Spleen (tissue), 11 donors: ENCODE measurements around the gene ABCA7. TPM values are rescaled to one million over a fixed set of nuclear protein-coding genes. Genes with fewer than 3 reads are reported as not detected.

Experiments
- DNase-seq: peaks from one replicate; pipeline ENCODE4 v3.0.0-alpha.2; 2020
- H3K27ac ChIP-seq, 8 donors: fragments of 200-600 bp; sonication (generic) in 7 of 8; 1 replicate in 4 of 8; 2 replicates in 4 of 8; pipeline versions ENCODE4 v1.5.0 to v1.8.0; 2016 to 2021; ENCODE audit warnings: inconsistent platforms in 4 of 8, mild to moderate bottlenecking in 4 of 8, moderate library complexity in 1 of 8
- H3K27me3 ChIP-seq, 7 donors: fragments of 200-600 bp; sonication (generic) in 6 of 7; replicated peaks in 1 of 7; 1 replicate in 4 of 7; 2 replicates in 3 of 7; pipeline versions ENCODE4 v1.5.0 to v1.8.0; 2016 to 2021; ENCODE audit warnings: inconsistent platforms in 3 of 7, mild to moderate bottlenecking in 1 of 7
- H3K36me3 ChIP-seq, 6 donors: fragments of 200-600 bp; sonication (generic) in 5 of 6; 1 replicate in 4 of 6; 2 replicates in 2 of 6; pipeline versions ENCODE4 v1.5.0 to v1.8.0; 2016 to 2021; ENCODE audit warnings: inconsistent platforms in 2 of 6
- H3K4me1 ChIP-seq, 6 donors: fragments of 200-600 bp; sonication (generic) in 5 of 6; 1 replicate in 3 of 6; 2 replicates in 3 of 6; pipeline versions ENCODE4 v1.5.0 to v1.8.0; 2016 to 2021; ENCODE audit warnings: inconsistent platforms in 3 of 6
- H3K4me3 ChIP-seq, 8 donors: fragments of 200-600 bp; sonication (generic) in 7 of 8; 1 replicate in 4 of 8; 2 replicates in 4 of 8; pipeline versions ENCODE4 v1.5.0 to v1.8.0; 2016 to 2021; ENCODE audit warnings: inconsistent platforms in 4 of 8, mild to moderate bottlenecking in 4 of 8, moderate library complexity in 2 of 8
- H3K9me3 ChIP-seq, 8 donors: fragments of 200-600 bp; sonication (generic) in 7 of 8; 1 replicate in 4 of 8; 2 replicates in 4 of 8; pipeline versions ENCODE4 v1.5.0 to v1.8.0; 2016 to 2021; ENCODE audit warnings: inconsistent platforms in 4 of 8
- CTCF ChIP-seq, 11 experiments: fragments of 200-600 bp in 7 of 11; fragments of 450-650 bp in 4 of 11; sonication (generic) in 4 of 11; IDR thresholded peaks in 8 of 11; conservative IDR thresholded peaks in 3 of 11; 1 replicate in 7 of 11; 2 replicates in 4 of 11; pipeline versions ENCODE4 v1.4.0 to v1.8.0; 2016 to 2021; ENCODE audit warnings: antibody characterized with exemption in 11 of 11, inconsistent platforms in 4 of 11, mild to moderate bottlenecking in 1 of 11
- POLR2A ChIP-seq, 3 donors: fragments of 450-650 bp; IDR thresholded peaks; one replicate each; pipeline ENCODE4 v1.5.1; 2017; ENCODE audit warnings: antibody characterized with exemption in 3 of 3, mild to moderate bottlenecking in 1 of 3
- POLR2AphosphoS5 ChIP-seq, 3 donors: sonication (generic); formaldehyde crosslinking; IDR thresholded peaks; one replicate each; pipeline ENCODE4 v1.5.1; 2017; ENCODE audit warnings: antibody characterized with exemption in 3 of 3
- WGBS, 5 donors: extraction: QIAGEN DNeasy Blood & Tissue Kit in 3 of 5; methylation state at CpG; one replicate each; pipeline versions ENCODE4 v1.1.5 to v1.1.7; 2013 to 2018; 5-methylcytosine and 5-hydroxymethylcytosine counted together
- intact Hi-C: fragments of 100-400 bp; cut with DNase I; formaldehyde crosslinking; loops from one replicate; pipeline ENCODE4 v1.15.0; 2023; ENCODE audit warnings: low total_unique reads
- polyA plus RNA-seq, 3 donors: library from polyadenylated mRNA; stranded (reverse); fragments of 200-250 nt; gene quantifications; one replicate each; pipeline ENCODE4 v1.2.1, GENCODE V29; 2013
- total RNA-seq, 7 donors: library from RNA; depleted of rRNA in 3 of 7; stranded (reverse); fragments of >200 nt in 3 of 7; fragmentation: NEBNext Ultra II Directional in 4 of 7; extraction: Animal tissue kit (Norgen Biotek cat#: 25700) in 4 of 7; gene quantifications; one replicate each; pipeline versions ENCODE4 v1.1.0 to v1.2.1, GENCODE V29; 2016 to 2021
- donor health status: healthy with polysubstance abuse.
- donor health status: DM: no; HTN: no; CAD: no; lungs with moderate emphysema.
- donor health status: DM: no; HTN: no; CAD: no.
- donor health status: Bipolar disorder and iron deficiency.
- donor health status: healthy.
- donor health status: DM: no; HTN: no; CAD: no.
- donor health status: DM: yes; HTN: yes; CAD: no.

Gene ABCA7
- total and polyA plus RNA-seq, 10 donors: 64.6 to 197 (median 102) TPM

- 33 to 56% (median 39%) methylated on average over 55 to 69 of the region's 69 CpGs for WGBS, 5 donors
- peak overlapping the region; percentile 92 to 100 (median 96) for H3K27ac ChIP-seq
- H3K27me3 ChIP-seq: no peaks in the 10 kb centered on the region
- no peaks in the 10 kb centered on the region for H3K9me3 ChIP-seq
- H3K4me1 ChIP-seq: peaks cover 29 to 75% (median 65%) of the 10 kb centered on the region in 6 donors
- DNase-seq: peak; percentile 88
- TF ChIP-seq CTCF (IDR thresholded peaks at IDR 0.05 in 8 of 11, conservative IDR thresholded peaks at IDR 0.05 in 3 of 11) (no peak), POLR2A (IDR thresholded peaks at IDR 0.05) (no peak), POLR2AphosphoS5 (IDR thresholded peaks at IDR 0.05) (peak; percentile 69 to 89 (median 72))
- intact Hi-C loops: no loop called here
- peaks cover 3 to 50% (median 42%) of the 10 kb centered on the region in 6 donors for H3K36me3 ChIP-seq
- H3K4me3 ChIP-seq: peak overlapping the region; percentile 67 to 88 (median 82)
Measured at GRCh38 chr19:1105008-1105872, 65.3 kb downstream of the ABCA7 start.

DNA sequence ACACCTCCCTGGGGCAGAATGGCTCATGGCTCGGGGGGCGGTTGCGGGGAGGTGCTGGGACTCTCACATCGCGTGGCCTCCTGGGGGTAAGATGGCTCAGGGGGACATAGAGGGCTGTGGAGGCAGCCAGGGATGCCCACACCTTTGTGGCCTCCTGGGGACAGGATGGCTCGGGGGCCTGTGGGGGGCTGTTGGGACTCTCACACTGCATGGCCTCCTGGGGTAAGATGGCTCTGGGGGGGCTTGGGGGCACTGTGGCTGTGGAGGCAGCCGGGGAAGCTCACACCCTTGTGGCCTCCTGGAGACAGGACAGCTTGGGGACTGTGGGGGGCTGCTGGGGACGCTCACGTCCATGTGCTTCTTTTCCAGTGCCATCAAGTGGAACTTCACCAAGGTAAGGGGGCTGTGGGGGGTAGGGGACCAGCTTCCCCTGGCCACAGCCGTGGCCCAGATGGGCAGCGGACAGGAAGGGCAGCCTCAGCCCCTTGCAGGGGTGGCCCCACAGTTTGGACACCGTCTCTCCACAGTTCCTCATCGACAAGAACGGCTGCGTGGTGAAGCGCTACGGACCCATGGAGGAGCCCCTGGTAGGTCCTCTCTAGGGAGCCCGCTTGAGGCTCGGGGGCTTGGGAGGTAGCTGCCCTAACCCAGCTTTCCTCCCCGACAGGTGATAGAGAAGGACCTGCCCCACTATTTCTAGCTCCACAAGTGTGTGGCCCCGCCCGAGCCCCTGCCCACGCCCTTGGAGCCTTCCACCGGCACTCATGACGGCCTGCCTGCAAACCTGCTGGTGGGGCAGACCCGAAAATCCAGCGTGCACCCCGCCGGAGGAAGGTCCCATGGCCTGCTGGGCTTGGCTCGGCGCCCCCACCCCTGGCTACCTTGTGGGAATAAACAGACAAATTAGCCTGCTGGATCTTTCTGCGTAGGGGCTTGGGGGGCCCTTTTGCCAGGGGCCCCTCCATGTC is 66.2 kb downstream of the ABCA7 start:
- peaks cover 3 to 59% (median 51%) of the 10 kb centered on the region in 6 donors for H3K36me3 ChIP-seq
- no peaks in the 10 kb centered on the region for H3K27me3 ChIP-seq
- H3K4me3 ChIP-seq: peak overlapping the region in 1 of 8 donors; percentile 84
- H3K9me3 ChIP-seq: no peaks in the 10 kb centered on the region
- intact Hi-C loops: no loop called here
- WGBS, 5 donors: 75 to 91% (median 84%) methylated on average over 17 to 32 of the region's 32 CpGs
- peak; percentile 34 to 83 (median 51) for TF ChIP-seq POLR2AphosphoS5 (IDR thresholded peaks at IDR 0.05)
- no peak for TF ChIP-seq CTCF (IDR thresholded peaks at IDR 0.05 in 8 of 11, conservative IDR thresholded peaks at IDR 0.05 in 3 of 11)
- peak; percentile 82 for DNase-seq
- H3K27ac ChIP-seq: peak overlapping the region in 4 of 8 donors; percentile 95 to 100 (median 98)
- peaks cover 23 to 66% (median 56%) of the 10 kb centered on the region in 6 donors for H3K4me1 ChIP-seq

- WGBS, 5 donors: 48 to 76% (median 63%) methylated on average over 6 to 17 of the region's 17 CpGs
- no peak for TF ChIP-seq POLR2A (IDR thresholded peaks at IDR 0.05)
- peak in 2 of 11 experiments; percentile 15 to 28 for TF ChIP-seq CTCF (IDR thresholded peaks at IDR 0.05 in 8 of 11, conservative IDR thresholded peaks at IDR 0.05 in 3 of 11)
- TF ChIP-seq POLR2AphosphoS5 (IDR thresholded peaks at IDR 0.05): peak; percentile 2 to 76 (median 39)
- Histone ChIP-seq H3K4me3 (no peak overlapping the region), H3K27ac (peak overlapping the region in 5 of 8 donors; percentile 1 to 98 (median 95)), H3K27me3 (no peaks in the 10 kb centered on the region), H3K36me3 (peaks cover 3 to 68% (median 57%) of the 10 kb centered on the region in 6 donors), H3K4me1 (peaks cover 14 to 59% (median 48%) of the 10 kb centered on the region in 6 donors), H3K9me3 (no peaks in the 10 kb centered on the region)
- intact Hi-C loops: no loop called here
- DNase-seq: peak; percentile 83
Measured at GRCh38 chr19:1106841-1107660, 67.1 kb downstream of the ABCA7 start.
